A673 (cell line): ENCODE data around the gene PRLR. TPM values are rescaled to one million over a fixed set of nuclear protein-coding genes. Genes with fewer than 3 reads are reported as not detected.
"Not testable (repeated sequence)": the region's sequence is repeated elsewhere in the genome, so short reads cannot be mapped to it uniquely, and the experiment has no call there.

Experiments used
- BruUV-seq: library from RNA; stranded (reverse); fragments of 400-500 nt; replicated peaks from 2 replicates; lab custom pipeline; 2021; lab: Mats Ljungman, UMichigan
- CTCF ChIA-PET: fragments of 300-600 bp; sonication (Branson Sonifier 250); formaldehyde crosslinking; loops from one replicate; lab custom pipeline; 2022; ENCODE audit warnings: antibody characterized with exemption; lab: Charles Lee
- POLR2A ChIA-PET: fragments of 300-600 bp; sonication (Branson Sonifier 250); formaldehyde crosslinking; loops from one replicate; lab custom pipeline; 2022; ENCODE audit warnings: antibody characterized with exemption; ENCODE audit not compliant: low non-redundant PET; lab: Charles Lee
- DNase-seq: peaks from one replicate; pipeline ENCODE4 v3.0.0-alpha.2; 2015; ENCODE audit warnings: low spot score
- H3K27ac ChIP-seq: fragments of 200-600 bp; sonication (generic); 2 replicates; pipeline ENCODE4 v1.5.1; 2016; ENCODE audit warnings: mixed run types, low read depth, mild to moderate bottlenecking, mixed read lengths, antibody characterized with exemption, low read length; ENCODE audit not compliant: poor library complexity, severe bottlenecking
- H3K27me3 ChIP-seq: fragments of 200-600 bp; sonication (generic); replicated peaks from 2 replicates; pipeline ENCODE4 v1.6.1; 2017; ENCODE audit warnings: mixed run types, low read depth, mild to moderate bottlenecking, mixed read lengths, antibody characterized with exemption, low read length; ENCODE audit not compliant: insufficient read depth, poor library complexity
- H3K36me3 ChIP-seq: fragments of 200-600 bp; sonication (generic); 2 replicates; pipeline ENCODE4 v1.6.1; 2016; ENCODE audit warnings: mixed run types, mild to moderate bottlenecking, mixed read lengths, antibody characterized with exemption, low read length; ENCODE audit not compliant: insufficient read depth, poor library complexity, severe bottlenecking
- H3K4me1 ChIP-seq: fragments of 200-600 bp; sonication (generic); 2 replicates; pipeline ENCODE4 v1.6.1; 2017; ENCODE audit warnings: mixed run types, mild to moderate bottlenecking, mixed read lengths, antibody characterized with exemption, low read length; ENCODE audit not compliant: insufficient read depth, poor library complexity, severe bottlenecking
- H3K4me3 ChIP-seq: fragments of 200-600 bp; sonication (generic); 2 replicates; pipeline ENCODE4 v1.5.1; 2016; ENCODE audit warnings: low read depth, mixed run types, mild to moderate bottlenecking, mixed read lengths, low read length; ENCODE audit not compliant: poor library complexity, severe bottlenecking
- H3K9me3 ChIP-seq: fragments of 200-600 bp; sonication (generic); 2 replicates; pipeline ENCODE4 v1.6.1; 2016; ENCODE audit warnings: mixed run types, low read depth, mild to moderate bottlenecking, mixed read lengths, antibody characterized with exemption, low read length; ENCODE audit not compliant: poor library complexity, severe bottlenecking
- EZH2 ChIP-seq: fragments of 200-600 bp; sonication (generic); IDR thresholded peaks from 2 replicates; pipeline ENCODE4 v1.6.1; 2017; ENCODE audit warnings: borderline replicate concordance, low read depth, mild to moderate bottlenecking, mixed read lengths, antibody characterized with exemption, low read length; ENCODE audit not compliant: poor library complexity, severe bottlenecking
- intact Hi-C: fragments of 100-400 bp; cut with micrococcal nuclease; formaldehyde crosslinking; loops from one replicate; pipeline ENCODE4 v1.10.0; 2022; ENCODE audit not compliant: unreplicated experiment
- total RNA-seq: library from RNA; stranded (reverse); gene quantifications from 2 replicates; pipeline ENCODE4 v1.2.3, GENCODE V29; 2021
- TF ChIP-seq, protein P1 (sequence below): fragments of 300-800, 200-600 bp; sonication (generic); conservative IDR thresholded peaks from 2 replicates; pipeline ENCODE4 v1.5.1; 2017; ENCODE audit warnings: low read depth, mild to moderate bottlenecking, antibody characterized with exemption, low read length, moderate library complexity, mixed read lengths

PRLR gene
- total RNA-seq, 1 experiment from 2014 or later: not detected

DNA sequence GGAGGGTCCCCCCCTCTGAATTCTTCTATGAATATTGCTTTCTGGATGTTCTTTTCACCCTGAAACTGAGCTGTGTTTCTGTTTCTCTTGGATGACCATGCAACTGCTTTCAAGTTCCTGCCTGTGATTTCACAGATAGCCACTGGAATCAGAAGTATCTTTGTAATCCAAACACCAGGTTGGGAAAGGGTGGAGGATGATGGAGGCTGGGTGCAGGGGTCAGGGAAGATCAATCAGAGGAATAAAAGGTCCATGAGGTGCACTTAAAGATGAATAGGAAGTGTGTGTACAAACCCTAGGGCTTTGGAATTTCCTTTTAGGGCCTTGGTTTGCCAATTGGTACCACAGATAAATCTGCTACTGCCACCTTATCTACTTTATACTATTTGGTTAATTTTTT is 114.4 kb downstream of the PRLR start:
- Histone ChIP-seq H3K9me3 (no peaks in the 10 kb centered on the region), H3K4me1 (no peaks in the 10 kb centered on the region), H3K27me3 (peaks cover 11% of the 10 kb centered on the region), H3K4me3 (no peak overlapping the region), H3K27ac (no peak overlapping the region), H3K36me3 (no peaks in the 10 kb centered on the region)
- CTCF ChIA-PET: no interaction called here
- DNase-seq: no peak
- no TSS peak for BruUV-seq
- POLR2A ChIA-PET: no interaction called here
- no peak for TF ChIP-seq EZH2
- TF ChIP-seq, protein P1, sequence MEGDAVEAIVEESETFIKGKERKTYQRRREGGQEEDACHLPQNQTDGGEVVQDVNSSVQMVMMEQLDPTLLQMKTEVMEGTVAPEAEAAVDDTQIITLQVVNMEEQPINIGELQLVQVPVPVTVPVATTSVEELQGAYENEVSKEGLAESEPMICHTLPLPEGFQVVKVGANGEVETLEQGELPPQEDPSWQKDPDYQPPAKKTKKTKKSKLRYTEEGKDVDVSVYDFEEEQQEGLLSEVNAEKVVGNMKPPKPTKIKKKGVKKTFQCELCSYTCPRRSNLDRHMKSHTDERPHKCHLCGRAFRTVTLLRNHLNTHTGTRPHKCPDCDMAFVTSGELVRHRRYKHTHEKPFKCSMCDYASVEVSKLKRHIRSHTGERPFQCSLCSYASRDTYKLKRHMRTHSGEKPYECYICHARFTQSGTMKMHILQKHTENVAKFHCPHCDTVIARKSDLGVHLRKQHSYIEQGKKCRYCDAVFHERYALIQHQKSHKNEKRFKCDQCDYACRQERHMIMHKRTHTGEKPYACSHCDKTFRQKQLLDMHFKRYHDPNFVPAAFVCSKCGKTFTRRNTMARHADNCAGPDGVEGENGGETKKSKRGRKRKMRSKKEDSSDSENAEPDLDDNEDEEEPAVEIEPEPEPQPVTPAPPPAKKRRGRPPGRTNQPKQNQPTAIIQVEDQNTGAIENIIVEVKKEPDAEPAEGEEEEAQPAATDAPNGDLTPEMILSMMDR: no peak
- intact Hi-C loops: no loop called here

DNA sequence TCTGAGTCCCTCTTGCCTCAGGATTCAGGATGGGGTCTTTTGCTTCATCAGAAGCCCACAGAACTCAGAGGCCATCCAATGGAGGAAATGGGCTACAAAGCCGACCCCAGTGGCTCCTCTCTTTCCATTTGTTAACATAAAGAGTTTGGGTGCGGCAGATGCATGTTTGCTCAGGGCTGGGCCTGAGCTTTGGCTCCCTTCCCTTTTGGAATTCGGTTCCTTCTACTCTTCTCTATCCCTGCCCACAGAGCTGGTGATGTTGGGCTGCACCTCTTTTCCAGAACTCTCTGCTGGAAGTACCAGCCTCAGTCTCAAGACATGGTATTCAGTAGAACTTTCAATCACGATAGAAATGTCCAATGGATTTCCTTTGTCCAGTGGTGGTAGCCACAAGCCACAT is 115.6 kb downstream of the PRLR start:
- POLR2A ChIA-PET: no interaction called here
- CTCF ChIA-PET: no interaction called here

DNA sequence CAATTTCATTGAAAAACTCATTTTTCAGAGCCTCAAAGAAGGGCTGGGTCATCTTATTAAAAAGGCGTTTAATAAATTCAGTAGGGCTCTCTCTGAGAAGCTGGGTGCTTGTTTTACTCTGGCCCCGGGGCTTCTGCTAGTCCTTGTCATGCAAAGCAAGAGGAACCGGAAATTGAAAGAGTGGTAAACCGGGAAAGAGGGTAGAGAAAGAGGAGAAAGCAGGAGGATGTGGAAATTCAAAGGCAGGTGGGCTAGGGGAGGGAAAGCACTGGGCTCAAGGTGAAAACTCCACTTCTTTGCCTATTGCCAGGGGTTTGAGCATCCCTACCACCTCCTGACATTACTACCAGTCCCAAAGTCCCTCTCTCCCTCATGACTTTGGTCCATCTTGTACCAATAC is 118.0 kb downstream of the PRLR start:
- H3K4me3 ChIP-seq: no peak overlapping the region
- no peaks in the 10 kb centered on the region for H3K36me3 ChIP-seq
- CTCF ChIA-PET: no interaction called here
- H3K9me3 ChIP-seq: no peaks in the 10 kb centered on the region
- POLR2A ChIA-PET: no interaction called here
- H3K27me3 ChIP-seq: peaks cover 11% of the 10 kb centered on the region
- no peak for DNase-seq
- BruUV-seq: no TSS peak
- no peak overlapping the region for H3K27ac ChIP-seq
- intact Hi-C loops: no loop called here
- no peaks in the 10 kb centered on the region for H3K4me1 ChIP-seq
- TF ChIP-seq EZH2: no peak
- TF ChIP-seq, protein P1: no peak

More for the DNA sequence above, 115.6 kb downstream of the PRLR start:
- TF ChIP-seq EZH2: no peak
- TF ChIP-seq, protein P1: no peak
- intact Hi-C loops: no loop called here
- Histone ChIP-seq H3K27ac (no peak overlapping the region), H3K4me3 (no peak overlapping the region), H3K9me3 (no peaks in the 10 kb centered on the region), H3K4me1 (no peaks in the 10 kb centered on the region), H3K36me3 (no peaks in the 10 kb centered on the region), H3K27me3 (peaks cover 11% of the 10 kb centered on the region)
- DNase-seq: no peak
- no TSS peak for BruUV-seq

DNA sequence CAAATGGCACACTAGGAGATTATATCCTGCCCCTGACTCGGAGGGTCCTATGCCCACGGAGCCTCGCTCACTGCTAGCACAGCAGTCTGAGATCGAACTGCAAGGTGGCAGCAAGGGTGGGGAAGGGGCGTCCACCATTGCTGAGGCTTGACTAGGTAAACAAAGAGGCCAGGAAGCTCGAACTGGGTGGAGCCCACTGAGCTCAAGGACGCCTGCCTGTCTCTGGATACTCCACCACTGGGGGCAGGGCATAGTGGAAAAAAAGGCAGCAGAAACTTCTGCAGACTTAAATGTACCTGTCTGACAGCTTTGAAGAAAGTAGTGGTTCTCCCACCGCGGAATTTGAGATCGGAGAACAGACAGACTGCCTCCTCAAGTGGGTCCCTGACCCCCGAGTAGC is 125.7 kb downstream of the PRLR start:
- DNase-seq, CTCF ChIA-PET, POLR2A ChIA-PET, H3K4me1 ChIP-seq, H3K9me3 ChIP-seq, H3K27me3 ChIP-seq, H3K27ac ChIP-seq, H3K4me3 ChIP-seq, BruUV-seq, H3K36me3 ChIP-seq, intact Hi-C loops: not testable (repeated sequence)
